GM21529 (cell line): ENCODE measurements around the gene SIX5.
"Not testable (repeated sequence)": the region's sequence is repeated elsewhere in the genome, so short reads cannot be mapped to it uniquely, and the experiment has no call there.

Experiments used
- ATAC-seq: cut with Tn5 transposase; IDR thresholded peaks from one replicate; pipeline ENCODE4 v1.9.1; 2021; ENCODE audit not compliant: unreplicated experiment

Gene SIX5

GRCh38 chr19:45761714-45762113, 7.3 kb downstream of the SIX5 start:
- ATAC-seq: no peak

DNA sequence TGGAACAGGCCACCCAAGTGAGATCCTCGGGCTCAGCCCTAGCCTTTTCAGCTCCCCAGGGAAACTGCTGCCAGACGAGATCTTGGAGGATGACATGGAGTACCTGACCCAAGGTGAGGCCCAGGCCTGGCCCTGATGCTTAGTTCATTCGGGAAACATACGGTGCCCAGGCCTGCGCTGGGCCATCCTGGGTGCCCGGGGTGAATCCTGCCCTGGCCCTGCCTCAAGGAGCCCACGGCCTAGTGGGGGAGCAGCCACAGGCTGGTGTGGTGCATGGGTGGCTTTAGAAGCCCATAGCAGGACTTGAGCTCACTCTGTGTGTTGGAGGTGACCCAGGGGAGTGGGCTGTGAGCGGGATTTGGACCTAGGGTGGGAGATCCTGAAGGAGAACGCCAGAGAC, 10.1 kb downstream of the SIX5 start:
- no peak for ATAC-seq

DNA sequence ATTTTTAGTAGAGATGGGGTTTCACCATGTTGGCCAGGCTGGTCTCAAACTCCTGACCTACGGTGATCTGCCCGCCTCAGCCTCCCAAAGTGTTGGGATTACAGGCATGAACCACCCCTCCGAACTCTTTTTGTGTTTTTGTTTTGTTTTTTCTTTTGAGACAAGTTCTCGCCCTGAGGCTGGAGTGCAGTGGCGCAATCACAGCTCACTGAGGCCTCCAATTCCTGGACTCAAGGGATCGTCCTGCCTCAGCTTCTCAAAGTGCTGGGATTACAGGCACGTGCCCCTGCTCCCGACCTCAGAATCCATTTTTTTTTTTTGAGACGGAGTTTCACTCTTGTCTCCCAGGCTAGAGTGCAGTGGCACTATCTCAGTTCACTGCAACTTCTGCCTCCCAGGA, 11.4 kb downstream of the SIX5 start:
- ATAC-seq: no peak

GRCh38 chr19:45754323-45754722, 14.7 kb downstream of the SIX5 start:
- no peak for ATAC-seq

DNA sequence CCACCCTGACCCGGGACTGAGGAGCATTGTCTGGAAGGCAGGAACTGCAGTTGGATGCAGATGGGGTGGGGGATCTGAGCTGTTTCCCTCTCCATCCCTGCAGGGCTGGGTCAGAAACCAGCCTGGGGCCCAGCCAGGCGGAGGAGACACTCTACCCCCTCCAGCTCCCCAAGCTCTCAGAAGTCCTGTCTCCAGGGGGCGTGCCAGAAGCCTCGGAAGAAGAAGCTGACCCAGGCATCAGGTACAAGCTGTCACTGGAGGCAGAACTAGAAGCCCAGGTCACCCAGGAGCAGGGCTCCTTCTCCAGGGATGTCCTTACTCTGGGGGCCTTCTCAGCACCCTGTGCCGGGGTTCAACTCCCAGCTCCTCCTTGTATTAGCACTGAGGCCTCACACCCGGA, 15.5 kb downstream of the SIX5 start:
- ATAC-seq: no peak

DNA sequence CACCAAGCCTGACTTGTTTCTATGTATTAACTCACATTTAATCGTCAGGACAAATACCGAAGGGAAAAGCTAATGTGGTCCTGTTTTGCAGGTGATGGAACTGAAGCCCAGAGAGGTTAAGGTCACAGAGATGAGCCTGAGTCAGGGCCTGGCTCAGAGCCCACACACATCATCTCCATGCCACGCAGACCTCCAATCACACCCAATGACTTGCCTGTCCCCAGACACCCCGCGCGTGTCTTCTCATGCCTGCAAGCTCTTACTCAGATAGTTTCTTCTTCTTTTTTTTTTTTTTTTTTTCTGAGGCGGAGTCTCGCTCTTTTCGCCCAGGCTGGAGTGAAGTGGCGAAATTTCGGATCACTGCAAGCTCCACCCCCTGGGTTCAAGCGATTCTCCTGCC, 16.4 kb downstream of the SIX5 start:
- ATAC-seq: no peak

DNA sequence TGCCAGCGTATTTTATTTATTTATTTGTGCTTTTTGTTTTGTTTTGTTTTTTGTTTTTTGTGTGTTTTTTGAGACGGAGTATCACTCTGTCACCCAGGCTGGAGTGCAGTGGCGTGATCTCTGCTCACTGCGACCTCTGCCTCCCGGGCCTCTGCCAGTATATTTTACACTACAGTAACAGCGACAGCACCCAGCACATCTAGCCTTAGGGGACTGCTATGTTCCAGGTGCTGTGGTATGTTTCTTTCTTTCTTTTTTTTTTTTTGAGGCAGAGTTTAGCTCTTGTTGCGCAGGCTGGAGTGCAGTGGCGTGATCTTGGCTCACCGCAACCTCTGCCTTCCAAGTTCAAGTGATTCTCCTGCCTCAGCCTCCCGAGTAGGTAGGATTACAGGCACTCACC, 17.6 kb downstream of the SIX5 start:
- not testable (repeated sequence) for ATAC-seq

GRCh38 chr19:45747513-45747912, 21.5 kb downstream of the SIX5 start:
- no peak for ATAC-seq

DNA sequence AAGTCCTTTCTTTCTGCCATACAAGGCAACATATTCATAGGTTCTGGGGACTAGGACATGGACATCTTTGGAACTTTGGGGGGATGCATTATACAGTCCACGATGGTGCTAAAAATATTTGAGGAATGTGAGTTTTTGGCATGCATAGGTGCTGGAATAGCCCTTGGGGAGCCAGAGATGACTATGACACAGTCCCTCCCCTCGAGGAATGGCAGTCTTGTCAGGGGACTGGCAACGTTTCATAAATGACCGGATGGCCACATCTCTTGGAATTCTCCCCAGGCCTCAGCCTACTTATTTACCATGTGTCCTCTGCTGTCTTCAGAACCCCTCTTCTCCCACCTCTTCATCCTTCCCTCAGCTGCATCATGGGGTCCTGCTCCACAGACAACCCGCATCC, 22.2 kb downstream of the SIX5 start:
- ATAC-seq: no peak

GRCh38 chr19:45745606-45746005, 23.4 kb downstream of the SIX5 start:
- no peak for ATAC-seq

GRCh38 chr19:45742969-45743368, 26.1 kb downstream of the SIX5 start:
- ATAC-seq: no peak

DNA sequence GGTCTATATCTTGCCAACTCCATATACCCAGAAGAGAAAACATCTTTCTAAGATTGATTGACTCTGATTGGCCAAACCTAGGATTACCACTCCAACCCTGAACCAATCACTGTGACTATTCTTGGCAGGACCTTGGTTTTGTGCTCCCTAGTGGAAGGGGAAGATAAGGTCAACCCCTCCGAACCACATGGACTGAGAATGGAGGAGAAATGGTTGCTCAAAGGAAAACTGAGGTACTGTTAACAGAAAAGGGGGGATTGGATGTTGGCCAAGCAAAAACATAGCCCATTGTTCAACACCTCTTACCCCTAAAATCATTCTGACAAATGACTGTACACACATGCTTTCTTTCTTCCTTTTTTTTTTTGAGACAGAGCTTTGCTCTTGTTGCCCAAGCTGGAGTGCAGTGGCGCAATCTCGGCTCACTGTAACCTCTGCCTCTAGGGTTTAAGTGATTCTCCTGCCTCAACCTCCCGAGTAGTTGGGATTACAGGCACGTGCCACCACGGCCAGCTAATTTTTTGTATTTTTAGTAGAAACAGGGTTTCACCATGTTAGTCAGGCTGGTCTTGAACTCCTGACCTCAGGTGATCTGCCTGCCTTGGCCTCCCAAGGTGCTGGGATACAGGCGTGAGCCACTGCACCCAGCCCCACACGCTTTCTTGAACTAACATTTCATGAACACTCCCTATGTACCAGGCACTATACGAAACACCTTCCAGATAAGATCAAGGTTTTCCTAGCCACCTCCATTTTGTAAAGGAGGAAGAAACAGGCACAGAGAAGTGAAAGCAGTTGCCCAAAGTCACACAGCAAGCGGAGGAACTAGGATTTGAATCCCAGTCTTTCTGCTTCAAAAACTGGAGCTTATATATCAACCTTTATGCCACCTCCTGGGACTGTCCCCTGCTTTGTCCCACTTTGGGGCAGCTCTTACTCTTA, 29.3 kb downstream of the SIX5 start:
- ATAC-seq: no peak

GRCh38 chr19:45733160-45733810, 35.8 kb downstream of the SIX5 start, which contains the start of gene MEIOSIN:
TSS of gene MEIOSIN (plus strand) at chr19:45733439. CDS start at chr19:45735377, 1,938 bp downstream.
- ATAC-seq: no peak

DNA sequence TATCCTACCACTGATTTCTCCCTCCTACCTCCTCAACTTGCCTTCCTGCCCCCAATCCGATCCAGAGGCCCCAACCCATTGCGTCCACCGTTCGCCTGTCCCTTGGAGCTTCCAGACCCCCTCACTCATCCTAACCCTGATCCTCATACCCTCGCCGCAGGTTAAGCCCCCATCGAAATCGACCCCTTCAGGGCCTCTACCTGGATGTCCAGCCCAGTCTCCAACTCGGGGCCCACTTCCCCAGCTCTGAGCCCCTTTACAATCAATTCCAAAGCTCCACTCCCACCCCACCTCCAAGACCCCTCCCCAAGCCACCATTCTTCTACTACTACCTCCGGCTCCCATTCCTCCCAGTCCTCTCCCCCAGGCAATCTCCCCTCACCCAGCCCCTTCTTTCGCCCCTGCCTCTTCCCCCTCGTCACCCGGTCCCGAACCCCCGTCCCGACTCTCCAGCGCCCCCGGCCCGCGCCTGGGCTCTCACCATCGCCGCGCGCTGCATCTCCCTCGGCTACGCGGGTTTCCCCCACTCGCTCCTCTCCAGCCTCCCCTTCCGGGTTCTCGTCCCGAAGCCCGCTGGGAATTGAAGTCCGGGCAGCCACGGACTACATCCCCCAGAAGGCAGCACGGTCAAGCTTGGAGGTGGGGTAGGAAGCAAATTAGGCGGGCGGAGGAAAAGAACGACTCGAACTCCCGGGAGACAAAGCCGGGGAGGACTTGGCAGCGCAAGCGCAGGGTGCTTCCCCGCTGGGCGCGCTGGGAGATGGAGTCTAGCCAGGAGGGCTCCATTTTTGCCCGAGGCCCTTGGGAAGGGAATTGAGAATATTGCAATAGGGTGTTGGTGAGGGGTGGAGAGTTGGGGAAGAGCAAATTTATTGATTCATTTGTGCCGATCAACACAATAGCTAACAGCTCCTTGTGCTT, 38.4 kb downstream of the SIX5 start, which contains the start of gene FBXO46:
FBXO46 (minus strand) TSS at position 529 of the 921 bp plus-strand sequence. CDS start 17,401 bp downstream, outside the sequence.
- ATAC-seq: peak; percentile 95

DNA sequence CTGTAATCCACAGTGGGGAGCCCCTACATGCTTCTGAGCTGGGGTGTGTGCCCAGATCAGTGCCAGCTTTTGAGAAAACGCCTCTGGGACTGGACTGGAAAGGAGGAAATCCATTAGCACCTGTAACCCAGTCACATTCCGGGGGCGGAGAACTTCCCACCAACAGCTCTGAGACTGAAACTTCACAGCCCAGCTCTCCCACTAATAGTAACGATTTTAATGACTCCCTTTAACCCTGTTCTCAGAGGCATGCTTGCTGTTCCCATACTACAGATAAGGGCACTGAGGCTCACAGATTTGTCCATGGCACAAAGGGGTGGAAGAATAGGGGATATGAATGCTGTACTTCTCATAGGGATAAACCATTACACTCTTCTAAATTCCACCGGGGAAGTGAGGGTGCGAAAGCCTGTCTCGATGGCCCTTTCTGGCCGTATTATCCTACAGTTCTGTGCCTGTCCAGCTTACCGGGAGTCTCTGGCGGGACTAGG, 39.2 kb downstream of the SIX5 start:
- ATAC-seq: no peak

DNA sequence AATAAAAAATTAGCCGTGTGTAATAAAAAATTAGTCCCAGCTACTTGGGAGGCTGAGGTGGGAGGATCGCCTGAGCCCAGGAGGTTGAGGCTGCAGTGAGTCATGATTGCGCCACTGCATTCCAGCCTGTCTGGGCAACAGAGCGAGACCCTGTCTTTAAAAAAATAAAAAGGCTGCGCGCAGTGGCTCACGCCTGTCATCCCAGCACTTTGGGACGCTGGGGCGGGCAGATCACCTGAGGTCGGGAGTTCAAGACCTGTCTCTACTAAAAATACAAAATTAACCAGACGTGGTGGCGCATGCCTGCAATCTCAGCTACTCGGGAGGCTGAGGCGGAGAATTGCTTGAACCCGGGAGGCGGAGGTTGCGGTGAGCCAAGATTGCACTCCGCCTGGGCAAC, 40.4 kb downstream of the SIX5 start:
- ATAC-seq: not testable (repeated sequence)

DNA sequence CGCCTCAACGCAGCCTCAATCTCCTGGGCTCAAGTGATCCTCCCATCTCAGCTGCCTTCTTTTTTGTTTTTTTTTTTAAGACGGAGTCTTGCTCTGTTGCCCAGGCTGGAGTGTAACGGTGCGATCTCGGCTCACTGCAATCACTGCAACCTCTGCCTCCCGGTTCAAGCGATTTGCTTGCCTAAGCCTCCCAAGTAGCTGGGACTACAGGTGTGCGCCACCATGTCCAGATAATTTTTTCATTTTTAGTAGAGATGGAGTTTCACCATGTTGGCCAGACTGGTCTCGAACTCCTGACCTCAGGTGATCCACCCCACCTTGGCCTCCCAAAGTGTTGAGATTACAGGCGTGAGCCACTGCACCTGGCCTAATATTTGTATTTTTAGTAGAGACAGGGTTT, 49.0 kb downstream of the SIX5 start:
- ATAC-seq: not testable (repeated sequence)

DNA sequence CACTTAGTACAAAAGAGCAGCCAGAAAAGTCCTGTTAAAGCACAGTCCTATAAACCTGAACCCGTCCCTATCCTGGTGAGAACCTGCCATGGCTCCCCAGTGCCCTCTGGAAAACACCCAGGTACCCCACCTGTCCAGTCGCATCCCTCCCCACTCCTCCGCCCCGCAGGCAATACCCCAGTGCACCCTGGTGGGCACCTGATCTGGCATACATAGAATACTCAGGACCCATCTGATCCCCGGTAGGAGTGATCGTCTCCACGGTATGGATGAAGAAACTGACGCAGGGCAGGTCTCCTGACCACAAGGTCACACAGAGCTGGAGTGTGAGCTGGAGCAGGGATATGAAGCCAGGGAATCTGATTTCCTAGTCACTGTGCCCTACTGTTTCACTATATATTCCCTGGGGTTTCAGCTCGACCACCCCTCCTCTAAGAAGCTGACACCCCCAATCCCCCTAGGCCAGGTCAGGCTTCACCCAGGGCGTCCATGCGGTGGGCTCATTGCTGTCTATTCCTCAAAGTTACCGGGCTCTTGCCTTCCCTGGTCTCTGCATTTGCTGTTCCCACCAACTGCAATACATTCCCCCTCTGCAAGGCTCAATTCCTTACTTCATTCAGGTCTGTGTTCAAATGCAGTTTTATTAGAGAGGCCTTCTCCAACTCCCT, 50.9 kb downstream of the SIX5 start:
- no peak for ATAC-seq

- ATAC-seq: peak; percentile 91
These were observed 51.7 kb downstream of the SIX5 start for GRCh38 chr19:45717131-45717982.
